ENCODE measurements around the gene DTNBP1. TPM values are rescaled to one million over a fixed set of nuclear protein-coding genes. Genes with fewer than 3 reads are reported as not detected.

The DTNBP1 gene
- total and polyA plus RNA-seq, 2 of the 4 experiments (the other 2 are of a cell fraction): 4.8 to 18.7 TPM

DNA sequence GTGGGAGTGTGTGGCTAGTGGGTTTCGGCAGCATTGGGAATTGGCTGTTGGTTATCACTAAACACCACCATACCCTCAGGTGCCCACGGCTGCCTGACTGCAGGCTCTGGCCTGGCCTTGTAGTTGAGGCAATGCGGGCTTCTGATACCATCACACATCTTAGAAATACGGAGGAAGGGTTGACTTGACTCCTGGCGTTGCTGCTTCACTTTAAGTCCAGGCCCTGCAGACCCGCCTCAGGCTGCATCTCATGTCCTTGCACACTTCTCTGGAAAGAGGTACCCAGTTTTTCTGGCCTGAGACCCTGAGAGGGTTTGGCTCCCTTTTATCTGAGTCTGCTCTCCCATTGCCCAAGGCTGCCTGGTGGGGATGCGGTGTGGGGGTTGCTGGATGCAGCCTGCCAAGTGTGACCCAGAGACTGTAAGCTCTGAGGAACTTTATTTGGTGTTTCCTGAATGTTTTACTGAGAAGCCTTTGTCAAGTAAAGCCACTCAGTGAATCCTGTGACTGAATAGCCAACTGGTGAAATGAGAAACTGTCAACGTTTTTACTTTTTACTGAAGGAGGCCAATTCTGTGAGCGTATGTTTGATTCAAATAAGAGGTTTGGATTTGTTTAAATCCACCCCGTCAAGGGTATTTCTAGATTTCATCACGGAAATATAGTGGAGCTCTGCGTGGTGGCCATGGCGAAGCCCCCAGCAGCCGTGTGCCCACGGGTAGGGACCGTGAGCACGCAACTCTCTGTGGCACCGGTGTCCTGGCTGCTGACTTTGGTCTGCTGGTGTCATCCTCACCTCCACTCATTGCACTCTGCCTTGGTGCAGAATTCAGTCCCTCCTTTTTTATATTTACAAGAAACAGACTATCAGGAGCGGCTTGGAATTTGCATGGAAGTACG, 160.1 kb downstream of the DTNBP1 start:
- no TSS peak for BruUV-seq (replicated peaks)
- intact Hi-C loops (cut with micrococcal nuclease): no loop called here
- Histone ChIP-seq H3K23ac (ENCODE audit: low read depth, low read length) (no peak overlapping the region), H4K91ac (ENCODE audit: insufficient read depth, low read depth, low read length) (no peak overlapping the region), H4K8ac (ENCODE audit: low read depth in 2 of 2, low read length in 2 of 2) (no peak overlapping the region), H2BK15ac (ENCODE audit: low read depth, low read length) (no peak overlapping the region), H3K36me3 (ENCODE audit: control insufficient read depth, insufficient read depth, low read length) (peaks cover 46% of the 10 kb centered on the region), H3K56ac (ENCODE audit: extremely low read depth, insufficient read depth, low read length) (no peak overlapping the region), H3K4me2 (ENCODE audit: low read depth, low read length) (no peak overlapping the region), H3K9me1 (ENCODE audit: insufficient read depth, low read length) (peaks cover 32% of the 10 kb centered on the region), H2AK5ac (ENCODE audit: low read depth, low read length) (peak overlapping the region; percentile 81; the same call in 1 of the 2 replicates), H3K27me3 (ENCODE audit: control insufficient read depth, insufficient read depth, low read length) (no peaks in the 10 kb centered on the region), H2BK120ac (ENCODE audit: low read depth, low read length) (no peak overlapping the region), H2AFZ (replicated peaks; ENCODE audit: low read length, poor library complexity) (peak overlapping the region; percentile 34), H3K4me3 (ENCODE audit: insufficient read depth, low read depth, low read length) (no peak overlapping the region), H2BK20ac (ENCODE audit: low read depth, low read length) (no peak overlapping the region), H3K79me1 (ENCODE audit: low read depth in 1 of 2, low read length in 2 of 2) (peaks cover 29 to 82% of the 10 kb centered on the region in 2 experiments), H3K14ac (replicated peaks; ENCODE audit: low read depth, low read length) (no peak overlapping the region; the same call in 1 of the 2 replicates), H3K4me1 (ENCODE audit: control insufficient read depth, insufficient read depth, low read length) (peaks cover 27% of the 10 kb centered on the region), H3K18ac (ENCODE audit: low read depth, low read length) (no peak overlapping the region), H3K4ac (ENCODE audit: low read depth, low read length) (no peak overlapping the region), H4K5ac (ENCODE audit: low read depth, low read length) (no peak overlapping the region), H3K27ac (ENCODE audit: insufficient read depth, low read length) (no peak overlapping the region), H2BK5ac (ENCODE audit: low read depth, low read length, poor library complexity, severe bottlenecking) (no peak overlapping the region), H3K9me3 (ENCODE audit: control insufficient read depth, insufficient read depth, low read length) (no peaks in the 10 kb centered on the region), H3K9ac (ENCODE audit: low read depth, low read length) (no peak overlapping the region), H2AK9ac (replicated peaks; ENCODE audit: low read depth, low read length, poor library complexity) (no peak overlapping the region), H4K20me1 (ENCODE audit: insufficient read depth, low read length) (peaks cover 95% of the 10 kb centered on the region)
- DNase-seq: no peak
- ChIA-PET CTCF (no interaction called here), POLR2A (ENCODE audit: unreplicated experiment) (no interaction called here)
- dilution Hi-C loops (cut with HindIII; ENCODE audit: low sequenced_read_pairs, unreplicated experiment): no loop called here
- TF ChIP-seq NFE2L2 (IDR thresholded peaks at IDR 0.05; ENCODE audit: low read depth, low read length) (no peak), CEBPB (IDR thresholded peaks at IDR 0.05; ENCODE audit: low read depth, low read length) (no peak), SMC3 (IDR thresholded peaks at IDR 0.05; ENCODE audit: low read depth, low read length) (no peak), POLR2A (IDR thresholded peaks at IDR 0.05; ENCODE audit: low read depth, low read length) (no peak), MAZ (IDR thresholded peaks at IDR 0.05; ENCODE audit: borderline replicate concordance, low read depth, low read length) (no peak), RFX5 (IDR thresholded peaks at IDR 0.05; ENCODE audit: low read depth, low read length) (no peak), FOS (IDR thresholded peaks at IDR 0.05; ENCODE audit: low read depth, low read length) (no peak), MAFK (IDR thresholded peaks at IDR 0.05; ENCODE audit: low read depth, low read length) (no peak), MXI1 (IDR thresholded peaks at IDR 0.05; ENCODE audit: borderline replicate concordance, low read depth, low read length) (no peak), RCOR1 (IDR thresholded peaks at IDR 0.05; ENCODE audit: insufficient replicate concordance, low read length) (no peak), RAD21 (IDR thresholded peaks at IDR 0.05; ENCODE audit: low read length) (no peak), CHD1 (IDR thresholded peaks at IDR 0.05; ENCODE audit: low read depth, low read length) (no peak)
- TF ChIP-seq, protein P1, sequence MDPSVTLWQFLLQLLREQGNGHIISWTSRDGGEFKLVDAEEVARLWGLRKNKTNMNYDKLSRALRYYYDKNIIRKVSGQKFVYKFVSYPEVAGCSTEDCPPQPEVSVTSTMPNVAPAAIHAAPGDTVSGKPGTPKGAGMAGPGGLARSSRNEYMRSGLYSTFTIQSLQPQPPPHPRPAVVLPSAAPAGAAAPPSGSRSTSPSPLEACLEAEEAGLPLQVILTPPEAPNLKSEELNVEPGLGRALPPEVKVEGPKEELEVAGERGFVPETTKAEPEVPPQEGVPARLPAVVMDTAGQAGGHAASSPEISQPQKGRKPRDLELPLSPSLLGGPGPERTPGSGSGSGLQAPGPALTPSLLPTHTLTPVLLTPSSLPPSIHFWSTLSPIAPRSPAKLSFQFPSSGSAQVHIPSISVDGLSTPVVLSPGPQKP (IDR thresholded peaks at IDR 0.05; ENCODE audit: borderline replicate concordance, low read depth, low read length): no peak
- TF ChIP-seq, protein P2, sequence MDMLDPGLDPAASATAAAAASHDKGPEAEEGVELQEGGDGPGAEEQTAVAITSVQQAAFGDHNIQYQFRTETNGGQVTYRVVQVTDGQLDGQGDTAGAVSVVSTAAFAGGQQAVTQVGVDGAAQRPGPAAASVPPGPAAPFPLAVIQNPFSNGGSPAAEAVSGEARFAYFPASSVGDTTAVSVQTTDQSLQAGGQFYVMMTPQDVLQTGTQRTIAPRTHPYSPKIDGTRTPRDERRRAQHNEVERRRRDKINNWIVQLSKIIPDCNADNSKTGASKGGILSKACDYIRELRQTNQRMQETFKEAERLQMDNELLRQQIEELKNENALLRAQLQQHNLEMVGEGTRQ (IDR thresholded peaks at IDR 0.05; ENCODE audit: low read depth, low read length): no peak
- TF ChIP-seq, protein P3, sequence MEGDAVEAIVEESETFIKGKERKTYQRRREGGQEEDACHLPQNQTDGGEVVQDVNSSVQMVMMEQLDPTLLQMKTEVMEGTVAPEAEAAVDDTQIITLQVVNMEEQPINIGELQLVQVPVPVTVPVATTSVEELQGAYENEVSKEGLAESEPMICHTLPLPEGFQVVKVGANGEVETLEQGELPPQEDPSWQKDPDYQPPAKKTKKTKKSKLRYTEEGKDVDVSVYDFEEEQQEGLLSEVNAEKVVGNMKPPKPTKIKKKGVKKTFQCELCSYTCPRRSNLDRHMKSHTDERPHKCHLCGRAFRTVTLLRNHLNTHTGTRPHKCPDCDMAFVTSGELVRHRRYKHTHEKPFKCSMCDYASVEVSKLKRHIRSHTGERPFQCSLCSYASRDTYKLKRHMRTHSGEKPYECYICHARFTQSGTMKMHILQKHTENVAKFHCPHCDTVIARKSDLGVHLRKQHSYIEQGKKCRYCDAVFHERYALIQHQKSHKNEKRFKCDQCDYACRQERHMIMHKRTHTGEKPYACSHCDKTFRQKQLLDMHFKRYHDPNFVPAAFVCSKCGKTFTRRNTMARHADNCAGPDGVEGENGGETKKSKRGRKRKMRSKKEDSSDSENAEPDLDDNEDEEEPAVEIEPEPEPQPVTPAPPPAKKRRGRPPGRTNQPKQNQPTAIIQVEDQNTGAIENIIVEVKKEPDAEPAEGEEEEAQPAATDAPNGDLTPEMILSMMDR (conservative IDR thresholded peaks at IDR 0.05; ENCODE audit: low read depth, low read length): no peak
- in situ Hi-C loops (cut with MboI; ENCODE audit: low sequenced_read_pairs): no loop called here
- 89% methylated on average over 13 of the region's 20 CpGs; no CpG with 5 or more reads in 1 of the 2 experiments for WGBS, 2 experiments (ENCODE audit: extremely low coverage in 2 of 2, insufficient read length in 1 of 2)
- no peak for ATAC-seq (ENCODE audit: low read depth)
